GM12891 (cell line): ENCODE measurements around the gene EPB41.
"Not testable (repeated sequence)": the region's sequence is repeated elsewhere in the genome, so short reads cannot be mapped to it uniquely, and the experiment has no call there.

Source experiments
- DNase-seq: peaks from one replicate; pipeline ENCODE4 v3.0.0; 2011; ENCODE audit warnings: low spot score; ENCODE audit not compliant: insufficient read length
- FAIRE-seq: peaks from 2 replicates; lab custom pipeline; 2011; peaks lifted over from hg19 to GRCh38; lab: Jason Lieb, UNC
- PAX5 ChIP-seq: IDR thresholded peaks from 2 replicates; pipeline ENCODE4 v1.6.1; 2011; ENCODE audit warnings: low read length, moderate library complexity, mild to moderate bottlenecking; ENCODE audit not compliant: insufficient read depth, severe bottlenecking
- POLR2A ChIP-seq: IDR thresholded peaks from 2 replicates; pipeline ENCODE4 v1.6.1; 2011; ENCODE audit warnings: low read depth, low read length, control low read depth
- POLR2AphosphoS5 ChIP-seq: IDR thresholded peaks from 2 replicates; pipeline ENCODE4 v1.6.1; 2011; ENCODE audit warnings: low read depth, low read length, control low read depth
- POU2F2 ChIP-seq: IDR thresholded peaks from 2 replicates; pipeline ENCODE4 v1.6.1; 2011; ENCODE audit warnings: low read depth, mild to moderate bottlenecking, control low read depth, low read length, moderate library complexity
- SPI1 ChIP-seq: IDR thresholded peaks from 2 replicates; pipeline ENCODE4 v1.6.1; 2011; ENCODE audit warnings: low read depth, low read length, control low read depth
- TAF1 ChIP-seq: IDR thresholded peaks from 2 replicates; pipeline ENCODE4 v1.6.1; 2011; ENCODE audit warnings: low read depth, low read length, control low read depth

Gene EPB41

DNA sequence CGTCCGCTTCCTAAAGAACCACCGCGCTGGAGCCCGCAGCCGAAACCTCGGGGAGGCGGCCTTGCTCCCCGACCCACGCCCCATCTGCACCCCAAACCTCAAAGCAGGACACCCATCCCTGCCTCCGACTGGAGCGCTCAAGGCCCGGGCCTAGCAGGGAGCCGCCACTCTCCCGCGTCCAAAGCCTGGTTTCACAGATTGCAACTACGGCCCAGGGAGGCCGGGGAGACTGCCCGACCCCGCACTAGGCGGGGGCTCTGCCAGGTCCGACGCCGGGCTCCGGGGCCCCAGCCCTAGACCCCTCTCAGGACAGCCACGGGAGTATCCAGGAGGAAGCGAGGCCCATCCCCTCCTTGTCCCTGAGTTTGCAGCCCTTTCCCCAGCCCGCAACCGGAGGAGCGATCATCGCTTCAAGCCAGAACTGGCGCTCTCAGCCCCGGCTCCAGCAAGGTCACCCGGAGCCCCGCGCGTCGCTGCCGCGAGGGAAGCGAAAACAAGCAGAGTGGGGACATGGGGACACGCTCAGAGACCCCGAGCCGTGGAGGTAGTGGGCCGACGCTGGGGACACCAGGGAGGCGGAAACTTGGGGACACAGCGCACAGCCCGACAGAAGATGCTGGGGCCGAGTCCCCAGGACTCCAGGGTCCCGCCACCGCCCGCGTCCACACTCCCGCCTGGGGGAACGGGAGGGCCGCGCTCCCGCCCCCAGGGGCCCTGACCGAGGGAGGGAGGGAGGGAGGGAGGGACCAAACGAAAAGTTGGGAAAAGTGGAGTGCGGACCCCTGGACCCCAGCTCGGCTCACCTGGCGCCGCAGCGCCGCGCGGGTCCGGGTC is 208.9 kb downstream of the EPB41 start:
- FAIRE-seq = no peak
- no peak for DNase-seq
- TF ChIP-seq TAF1 (no peak), SPI1 (no peak), PAX5 (no peak), POLR2A (no peak), POLR2AphosphoS5 (no peak), POU2F2 (no peak)

DNA sequence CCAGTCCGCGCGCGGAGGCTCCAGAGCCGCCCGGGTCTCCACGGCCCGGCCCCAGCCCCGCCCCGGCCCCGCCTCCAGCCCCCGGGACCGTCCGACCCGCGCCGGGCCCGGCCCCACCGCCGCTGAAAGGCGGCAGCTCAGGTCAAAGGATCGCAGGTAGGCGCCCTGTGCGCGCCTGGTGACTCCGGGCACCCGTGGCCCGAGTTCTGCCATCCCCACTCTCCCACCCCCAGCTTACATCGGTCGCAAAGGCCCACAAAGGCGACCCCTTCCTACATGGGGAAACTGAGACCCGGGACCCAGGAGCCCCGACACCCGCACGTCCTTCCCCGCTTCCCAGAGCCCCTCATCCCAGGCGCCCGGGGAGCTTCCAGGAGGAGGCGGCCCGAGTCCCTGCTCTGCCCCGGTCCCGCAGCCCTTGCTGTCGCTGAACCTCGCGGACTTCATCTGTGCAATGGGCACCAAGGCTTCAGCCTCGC is 209.6 kb downstream of the EPB41 start, which contains the start of gene TMEM200B:
TSS of gene TMEM200B (minus strand) at position 17 of the 479 bp plus-strand sequence. CDS start 2,075 bp downstream, outside the sequence.
- TF ChIP-seq POU2F2 = no peak
- TF ChIP-seq SPI1 = no peak
- no peak for TF ChIP-seq POLR2AphosphoS5
- no peak for TF ChIP-seq TAF1
- FAIRE-seq = no peak
- no peak for DNase-seq

DNA sequence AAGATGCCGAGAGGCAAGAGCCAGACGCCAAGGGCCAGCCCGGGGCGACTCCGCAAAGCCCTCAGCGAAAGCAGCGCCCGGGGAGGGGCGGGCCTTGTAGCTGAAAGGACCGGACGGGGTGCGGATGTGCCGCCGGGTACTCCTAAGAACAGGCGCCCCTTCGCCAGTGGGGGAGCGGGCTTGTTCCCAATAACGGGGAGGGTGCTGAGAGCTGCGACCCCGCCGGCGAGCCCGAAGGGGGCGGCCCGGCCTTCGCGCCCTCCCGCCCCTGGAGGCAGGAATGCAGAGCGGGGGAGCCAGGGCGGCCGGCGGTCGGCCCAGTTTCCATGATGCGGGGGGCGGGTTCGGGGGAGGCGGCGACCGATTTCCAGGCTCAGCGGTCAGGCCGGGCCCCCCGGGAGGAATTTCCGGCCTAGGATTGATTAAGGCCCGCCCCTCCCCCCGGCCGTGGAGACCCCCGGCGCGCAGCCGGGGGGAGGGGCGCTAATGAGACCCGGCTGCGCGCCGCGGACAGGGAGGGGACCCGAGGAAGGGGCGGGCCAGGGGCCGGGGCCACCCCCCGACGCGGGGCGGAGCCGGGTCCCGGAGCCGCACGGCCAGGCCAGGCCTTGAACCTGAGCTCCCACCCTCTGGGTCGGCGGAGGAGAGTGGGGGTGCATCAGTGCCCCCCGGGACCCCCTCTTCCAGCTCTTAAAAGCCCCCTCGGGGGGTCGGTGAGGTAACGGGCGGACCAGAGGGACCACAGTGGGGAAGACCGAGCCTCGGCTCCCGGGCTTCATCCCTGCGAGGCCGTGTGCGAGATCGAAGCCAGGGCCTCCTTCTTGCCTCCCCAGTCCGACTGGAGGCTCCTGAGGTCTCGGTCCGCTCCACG is 210.2 kb downstream of the EPB41 start:
- no peak for TF ChIP-seq POLR2A
- no peak for TF ChIP-seq POLR2AphosphoS5
- no peak for TF ChIP-seq SPI1
- no peak for TF ChIP-seq POU2F2
- TF ChIP-seq PAX5 = no peak
- TF ChIP-seq TAF1 = no peak
- FAIRE-seq (peak; percentile 23), DNase-seq (peak; percentile 64)

DNA sequence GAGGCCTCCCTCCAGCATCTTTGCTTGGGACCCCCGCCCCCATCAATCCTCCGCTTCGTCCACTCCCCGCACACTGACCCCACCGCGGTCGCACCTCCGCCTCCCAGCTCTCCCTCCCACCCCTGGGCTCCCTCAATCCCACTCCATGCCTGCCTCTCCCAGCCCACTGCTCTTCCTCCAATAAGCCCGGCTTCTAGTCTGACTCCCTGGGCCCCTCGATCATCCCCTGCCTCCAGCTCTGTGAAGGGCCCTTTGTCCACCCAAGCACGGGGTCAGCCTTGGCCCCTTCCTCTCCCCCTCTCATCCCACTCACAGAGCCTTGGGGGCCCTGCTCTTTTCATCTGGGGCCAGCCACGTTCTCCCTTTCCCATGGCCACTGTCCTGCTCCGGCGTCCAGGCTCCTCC is 210.9 kb downstream of the EPB41 start:
- TF ChIP-seq POLR2AphosphoS5 = no peak
- TF ChIP-seq PAX5 = no peak
- no peak for TF ChIP-seq POLR2A
- no peak for TF ChIP-seq POU2F2
- TF ChIP-seq SPI1 = no peak
- TF ChIP-seq TAF1 = no peak
- no peak for DNase-seq
- no peak for FAIRE-seq

DNA sequence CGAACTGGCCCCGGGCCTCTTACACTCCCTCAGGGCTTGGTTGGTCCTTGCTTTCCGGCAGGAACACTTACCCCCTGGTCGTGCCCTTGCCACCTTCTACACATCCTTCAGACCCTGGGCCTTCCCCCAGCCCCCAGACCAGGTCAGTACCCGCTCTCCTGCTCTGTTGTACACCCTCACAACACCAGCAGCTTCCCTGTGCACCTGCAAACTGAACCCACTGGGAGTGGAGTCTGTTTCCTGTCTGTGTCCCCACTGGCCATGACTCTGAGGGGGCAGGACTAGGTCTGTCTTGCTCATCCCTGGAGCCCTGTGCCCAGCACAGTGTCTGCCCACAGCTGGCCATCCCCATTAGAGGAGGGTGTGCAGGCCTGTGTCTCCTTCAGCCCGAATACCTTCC is 211.4 kb downstream of the EPB41 start:
- no peak for FAIRE-seq

DNA sequence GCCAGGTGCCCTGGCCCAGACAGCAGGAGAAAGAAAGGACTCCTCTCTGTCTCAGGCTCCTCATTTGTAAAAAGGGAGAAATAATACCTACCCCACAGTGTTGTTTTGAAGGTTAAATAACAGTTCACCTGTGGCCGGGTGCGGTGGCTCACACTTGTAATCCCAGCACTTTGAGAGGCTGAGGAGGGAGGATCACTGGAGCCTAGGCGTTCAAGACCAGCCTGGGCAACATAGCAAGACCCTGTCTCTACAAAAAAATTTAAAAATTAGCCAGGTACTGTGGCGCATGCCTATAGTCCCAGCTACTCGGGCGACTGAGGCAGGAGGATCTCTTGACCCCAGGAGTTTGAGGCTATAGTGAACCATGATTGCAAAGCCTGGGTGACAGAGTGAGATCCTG is 211.8 kb downstream of the EPB41 start:
- no peak for TF ChIP-seq POU2F2
- TF ChIP-seq PAX5 = no peak
- TF ChIP-seq POLR2AphosphoS5 = no peak
- FAIRE-seq = no peak
- no peak for DNase-seq

More for the DNA sequence above, 211.4 kb downstream of the EPB41 start:
- no peak for DNase-seq
- TF ChIP-seq PAX5 = no peak
- no peak for TF ChIP-seq POLR2A
- TF ChIP-seq TAF1 = no peak
- TF ChIP-seq POU2F2 = no peak
- TF ChIP-seq SPI1 = no peak
- no peak for TF ChIP-seq POLR2AphosphoS5

DNA sequence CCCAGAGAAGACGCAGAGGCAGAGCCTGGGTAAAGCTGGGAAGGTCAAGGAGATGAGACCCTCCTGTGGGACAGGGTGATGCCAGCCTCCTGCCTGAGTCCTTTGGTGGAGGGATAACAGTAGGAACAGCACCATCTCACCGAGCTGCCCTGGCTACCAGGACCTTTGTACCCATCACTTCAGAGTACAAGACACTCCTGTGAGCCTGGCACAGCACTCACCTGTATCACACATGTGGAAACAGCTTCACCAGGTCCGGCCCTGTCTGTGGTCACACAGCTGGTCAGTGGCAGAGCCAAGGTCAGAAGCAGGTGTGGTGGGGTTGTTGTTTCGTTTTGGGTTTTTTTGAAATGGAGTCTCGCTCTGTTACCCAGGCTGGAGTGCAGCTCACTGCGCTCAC is 214.4 kb downstream of the EPB41 start:
- FAIRE-seq (no peak), DNase-seq (no peak)
- TF ChIP-seq POLR2AphosphoS5 (no peak), PAX5 (no peak), TAF1 (no peak), SPI1 (no peak)

DNA sequence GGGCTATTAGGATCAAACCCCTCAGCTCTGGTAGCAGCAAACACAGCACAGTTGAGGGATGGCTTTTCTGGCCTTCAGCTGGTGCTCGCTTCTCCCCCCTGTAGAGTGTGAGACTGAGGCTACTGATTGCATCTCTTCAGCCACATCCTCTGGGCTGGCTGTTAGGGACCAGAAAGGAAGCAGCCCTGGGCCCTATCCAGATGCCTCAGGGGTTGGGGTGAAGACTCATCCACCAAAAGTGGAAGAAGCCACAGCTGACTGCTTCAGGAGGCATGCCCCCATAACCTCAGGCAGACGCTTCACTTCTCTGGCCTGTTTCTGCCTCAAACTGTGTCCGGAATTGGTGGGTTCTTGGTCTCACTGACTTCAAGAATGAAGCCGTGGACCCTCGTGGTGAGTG is 215.5 kb downstream of the EPB41 start:
- TF ChIP-seq POLR2AphosphoS5 = no peak
- TF ChIP-seq SPI1 = no peak
- no peak for TF ChIP-seq POU2F2
- no peak for TF ChIP-seq POLR2A
- no peak for TF ChIP-seq TAF1
- no peak for TF ChIP-seq PAX5
- no peak for DNase-seq
- no peak for FAIRE-seq

DNA sequence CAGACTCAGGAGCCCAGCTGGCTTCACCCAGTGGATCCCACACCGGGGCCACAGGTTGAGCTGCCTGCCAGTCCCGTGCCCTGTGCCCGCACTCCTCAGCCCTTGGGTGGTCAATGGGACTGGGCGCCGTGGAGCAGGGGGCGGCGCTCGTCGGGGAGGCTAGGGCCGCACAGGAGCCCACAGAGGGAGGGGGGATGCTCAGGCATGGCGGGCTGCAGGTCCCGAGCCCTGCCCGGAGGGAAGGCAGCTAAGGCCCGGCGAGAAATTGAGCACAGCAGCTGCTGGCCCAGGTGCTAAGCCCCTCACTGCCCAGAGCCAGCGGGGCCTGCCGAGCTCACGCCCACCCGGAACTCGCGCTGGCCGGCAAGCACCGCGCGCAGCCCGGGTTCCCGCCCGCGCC is 216.7 kb downstream of the EPB41 start:
- DNase-seq, FAIRE-seq: not testable (repeated sequence)
